ENCODE data around the gene OR13A1. TPM values are rescaled to one million over a fixed set of nuclear protein-coding genes. Genes with fewer than 3 reads are reported as not detected.

The OR13A1 gene
- total RNA-seq = not detected in 2 replicates

DNA sequence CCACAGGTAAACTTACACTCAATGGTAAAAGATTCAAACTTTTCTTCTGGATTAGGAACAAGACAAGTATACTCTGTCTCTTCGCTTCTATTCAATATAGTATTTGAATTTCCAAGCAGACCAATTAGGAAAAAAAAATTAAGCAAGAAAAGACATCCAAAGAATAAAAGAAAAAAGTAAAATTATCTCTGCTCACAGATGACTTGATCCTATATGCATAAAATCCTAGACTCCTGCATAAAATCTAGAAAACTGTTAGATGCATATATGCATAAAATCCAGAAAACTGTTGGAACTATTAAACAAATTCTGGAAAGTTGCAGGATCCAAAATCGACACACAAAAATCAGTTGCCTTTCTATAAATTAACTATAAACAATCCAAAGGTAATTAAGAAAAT lies at the start of gene OR13A1:
Gene OR13A1, minus strand, starts transcription at position 101 of the 400 bp plus-strand sequence. CDS start 11,186 bp downstream, outside the sequence.

Other genes starting within 250 kb of the OR13A1 start
- 0.09 and 0.42 TPM in 2 replicates for gene ALOX5, start 58.6 kb upstream of the OR13A1 start, total RNA-seq